HCT116 (cell line): ENCODE data around the gene NTN5. TPM values are rescaled to one million over a fixed set of nuclear protein-coding genes. Genes with fewer than 3 reads are reported as not detected.

ENCODE experiments used
- ATAC-seq: fragments of 200-7000 bp; cut with Tn5 transposase; 2 replicates; pipeline ENCODE4 v1.9.1; 2020; ENCODE audit warnings: mild to moderate bottlenecking, moderate library complexity
- BruUV-seq: library from RNA; stranded (reverse); fragments of 400-500 nt; replicated peaks from 2 replicates; lab custom pipeline; 2021; lab: Mats Ljungman, UMichigan
- CTCF ChIA-PET: fragments of 300-600 bp; sonication (Branson Sonifier 250); formaldehyde crosslinking; loops from one replicate; lab custom pipeline; 2021; ENCODE audit warnings: antibody characterized with exemption; lab: Charles Lee
- POLR2A ChIA-PET: fragments of 300-600, 350-600 bp; sonication (Branson Sonifier 250); formaldehyde crosslinking; loops from one replicate; lab custom pipeline; 2021; ENCODE audit warnings: antibody characterized with exemption; lab: Charles Lee
- RAD21 ChIA-PET, 2 experiments: fragments of 300-600 bp; sonication (Branson Sonifier 250); formaldehyde crosslinking; loops; one replicate each; lab custom pipeline; 2023; ENCODE audit warnings: low total read pairs in 2 of 2; ENCODE audit not compliant: uncharacterized antibody in 2 of 2, unreplicated experiment in 2 of 2, low non-redundant PET in 1 of 2; lab: Charles Lee
- DNase-seq: peaks from one replicate; pipeline ENCODE4 v3.0.0-alpha.2; 2010; ENCODE audit warnings: low read depth, low spot score
- H2AFZ ChIP-seq: fragments of 200-600 bp; shearing (Covaris generic), sonication (generic); 2 replicates; pipeline ENCODE4 v1.6.1; 2017; ENCODE audit warnings: low read depth, mixed run types, mixed read lengths, antibody characterized with exemption, low read length; ENCODE audit not compliant: poor library complexity, severe bottlenecking
- H3K27ac ChIP-seq: 2 replicates; pipeline ENCODE4 v1.5.1; 2012; ENCODE audit warnings: low read depth, low read length
- H3K27me3 ChIP-seq: fragments of 200-600 bp; sonication (generic); 2 replicates; pipeline ENCODE4 v1.6.1; 2016; ENCODE audit warnings: mixed run types, low read length, mixed read lengths; ENCODE audit not compliant: insufficient read depth
- H3K36me3 ChIP-seq, 2 experiments: fragments of 200-500 bp in 1 of 2; fragments of 200-600 bp in 1 of 2; sonication (Bioruptor generic) in 1 of 2; sonication (generic) in 1 of 2; 2 replicates each; pipeline versions ENCODE4 v1.5.1 to v1.6.1; 2014 to 2016; ENCODE audit warnings: low read length in 2 of 2, inconsistent platforms in 1 of 2, mixed read lengths in 1 of 2, mixed run types in 1 of 2; ENCODE audit not compliant: insufficient read depth in 2 of 2, control insufficient read depth in 1 of 2
- H3K4me1 ChIP-seq, 2 experiments: fragments of 200-600 bp in 1 of 2; sonication (generic) in 1 of 2; 2 replicates each; pipeline versions ENCODE4 v1.5.1 to v1.6.1; 2012 to 2017; ENCODE audit warnings: low read length in 2 of 2, inconsistent platforms in 1 of 2, mild to moderate bottlenecking in 1 of 2, mixed read lengths in 1 of 2, mixed run types in 1 of 2, moderate library complexity in 1 of 2; ENCODE audit not compliant: insufficient read depth in 2 of 2, control insufficient read depth in 1 of 2
- H3K4me2 ChIP-seq: fragments of 200-600 bp; sonication (generic); 2 replicates; pipeline ENCODE4 v1.6.1; 2017; ENCODE audit warnings: mixed run types, low read length, mixed read lengths
- H3K4me3 ChIP-seq, 2 experiments: fragments of 200-600 bp in 1 of 2; sonication (generic) in 1 of 2; replicated peaks in 1 of 2; 2 replicates each; pipeline ENCODE4 v1.5.1; 2011 to 2016; ENCODE audit warnings: low read length in 2 of 2, control low read depth in 1 of 2, low read depth in 1 of 2, mild to moderate bottlenecking in 1 of 2, mixed read lengths in 1 of 2, mixed run types in 1 of 2
- H3K79me2 ChIP-seq: fragments of 200-600 bp; sonication (generic); 2 replicates; pipeline ENCODE4 v1.6.1; 2017; ENCODE audit warnings: mild to moderate bottlenecking, mixed run types, low read length, moderate library complexity, mixed read lengths; ENCODE audit not compliant: insufficient read depth
- H3K9ac ChIP-seq: fragments of 200-600 bp; sonication (generic); 2 replicates; pipeline ENCODE4 v1.6.1; 2016; ENCODE audit warnings: low read length, mixed read lengths
- H3K9me2 ChIP-seq: fragments of 200-600 bp; sonication (generic), shearing (Covaris generic); 2 replicates; pipeline ENCODE4 v1.6.1; 2017; ENCODE audit warnings: mixed run types, mild to moderate bottlenecking, moderate library complexity; ENCODE audit not compliant: insufficient read depth
- H3K9me3 ChIP-seq, 2 experiments: fragments of 200-500 bp in 1 of 2; fragments of 200-600 bp in 1 of 2; sonication (Bioruptor generic) in 1 of 2; sonication (generic) in 1 of 2; 2 replicates each; pipeline ENCODE4 v1.6.1; 2014 to 2017; ENCODE audit warnings: low read length in 2 of 2, mixed read lengths in 2 of 2, inconsistent platforms in 1 of 2, low read depth in 1 of 2, mild to moderate bottlenecking in 1 of 2, mixed run types in 1 of 2, moderate library complexity in 1 of 2; ENCODE audit not compliant: control insufficient read depth in 1 of 2, insufficient read depth in 1 of 2
- H4K20me1 ChIP-seq: fragments of 200-600 bp; sonication (generic), shearing (Covaris generic); 2 replicates; pipeline ENCODE4 v1.6.1; 2017; ENCODE audit warnings: mixed run types, mild to moderate bottlenecking, moderate library complexity; ENCODE audit not compliant: insufficient read depth
- EGR1 ChIP-seq: IDR thresholded peaks from 2 replicates; pipeline ENCODE4 v1.6.1; 2012; ENCODE audit warnings: low read depth
- ELF1 ChIP-seq: IDR thresholded peaks from 2 replicates; pipeline ENCODE4 v1.6.1; 2012; ENCODE audit warnings: low read depth, borderline replicate concordance
- POLR2A ChIP-seq: IDR thresholded peaks from 2 replicates; pipeline ENCODE4 v1.7.0; 2011; ENCODE audit warnings: borderline replicate concordance; ENCODE audit not compliant: insufficient read depth, insufficient read length; ENCODE audit errors: extremely low read depth
- RAD21 ChIP-seq: IDR thresholded peaks from 2 replicates; pipeline ENCODE4 v1.6.1; 2012; ENCODE audit warnings: low read depth, mild to moderate bottlenecking
- SRF ChIP-seq: IDR thresholded peaks from 2 replicates; pipeline ENCODE4 v1.6.1; 2012; ENCODE audit warnings: low read depth
- TCF7L2 ChIP-seq: IDR thresholded peaks from 2 replicates; pipeline ENCODE4 v1.7.0; 2011; ENCODE audit warnings: borderline replicate concordance, inconsistent platforms; ENCODE audit not compliant: insufficient read depth, insufficient read length; ENCODE audit errors: extremely low read depth
- YY1 ChIP-seq: IDR thresholded peaks from 2 replicates; pipeline ENCODE4 v1.6.1; 2011; ENCODE audit warnings: low read length, low read depth, moderate library complexity, mild to moderate bottlenecking; ENCODE audit not compliant: insufficient replicate concordance; ENCODE audit errors: extremely low read depth
- ZFX ChIP-seq: fragments of 450-650 bp; IDR thresholded peaks from 2 replicates; pipeline ENCODE4 v1.6.1; 2017
- intact Hi-C: fragments of 100-400 bp; cut with micrococcal nuclease; formaldehyde crosslinking; loops from 2 replicates; pipeline ENCODE4 v1.10.0; 2022
- total RNA-seq: library from RNA; stranded (reverse); gene quantifications from one replicate; pipeline ENCODE4 v1.2.1, GENCODE V29; 2021; ENCODE audit not compliant: unreplicated experiment
- TF ChIP-seq, protein P1 (sequence below): IDR thresholded peaks from 2 replicates; pipeline ENCODE4 v1.6.1; 2012; ENCODE audit warnings: low read depth
- TF ChIP-seq, protein P2 (sequence below): IDR thresholded peaks from 2 replicates; pipeline ENCODE4 v1.6.1; 2011; ENCODE audit warnings: mild to moderate bottlenecking, low read length, moderate library complexity; ENCODE audit not compliant: insufficient replicate concordance; ENCODE audit errors: extremely low read depth

NTN5 gene
- total RNA-seq, 1 experiment from 2014 or later, result 3.1 TPM

DNA sequence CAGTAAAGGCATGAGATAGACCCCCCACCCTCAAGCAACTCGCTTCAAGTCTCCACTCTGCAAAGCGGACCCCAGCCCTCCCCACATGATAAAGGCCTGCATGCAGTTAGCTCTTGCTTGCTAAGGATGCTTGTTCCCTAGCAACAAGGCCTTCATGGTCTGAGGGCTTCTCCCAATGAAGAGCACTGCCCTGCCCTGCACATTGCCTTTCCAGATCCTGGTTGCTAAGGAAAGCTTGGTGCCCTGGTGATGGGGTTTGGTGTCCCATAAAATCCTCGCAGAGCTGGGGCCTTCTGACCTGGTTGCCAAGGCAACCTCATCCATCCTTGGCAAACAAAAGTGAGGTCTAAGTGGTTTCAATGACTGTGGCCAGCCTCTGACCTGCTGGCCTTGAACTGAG lies 41.6 kb downstream of the NTN5 start:
- ChIA-PET CTCF (no interaction called here), POLR2A (interaction anchor here (1.4 to 2.0 kb wide), 2 partner anchors 14 to 22 kb away, joined by 4 to 7 read pairs; no protein-coding TSS in a partner anchor), RAD21 (no interaction called here)
- intact Hi-C loops, result no loop called here
- Histone ChIP-seq H4K20me1 (no peaks in the 10 kb centered on the region), H3K27ac (no peak overlapping the region; the same call in 1 of the 2 replicates), H3K36me3 (peaks cover 2 to 13% of the 10 kb centered on the region in 2 experiments; a peak in 1 of 4 replicates), H3K9me2 (no peaks in the 10 kb centered on the region), H3K4me3 (no peak overlapping the region), H3K4me2 (peak overlapping the region; percentile 63; the same call in 1 of the 2 replicates), H3K79me2 (peaks cover 18% of the 10 kb centered on the region), H3K9me3 (no peaks in the 10 kb centered on the region), H3K27me3 (no peaks in the 10 kb centered on the region)
- DNase-seq, result no peak
- no peak for ATAC-seq
- TF ChIP-seq YY1 (no peak), RAD21 (no peak), SRF (no peak), TCF7L2 (no peak), ELF1 (no peak), ZFX (no peak), EGR1 (no peak), POLR2A (no peak)
- TF ChIP-seq, protein P1, sequence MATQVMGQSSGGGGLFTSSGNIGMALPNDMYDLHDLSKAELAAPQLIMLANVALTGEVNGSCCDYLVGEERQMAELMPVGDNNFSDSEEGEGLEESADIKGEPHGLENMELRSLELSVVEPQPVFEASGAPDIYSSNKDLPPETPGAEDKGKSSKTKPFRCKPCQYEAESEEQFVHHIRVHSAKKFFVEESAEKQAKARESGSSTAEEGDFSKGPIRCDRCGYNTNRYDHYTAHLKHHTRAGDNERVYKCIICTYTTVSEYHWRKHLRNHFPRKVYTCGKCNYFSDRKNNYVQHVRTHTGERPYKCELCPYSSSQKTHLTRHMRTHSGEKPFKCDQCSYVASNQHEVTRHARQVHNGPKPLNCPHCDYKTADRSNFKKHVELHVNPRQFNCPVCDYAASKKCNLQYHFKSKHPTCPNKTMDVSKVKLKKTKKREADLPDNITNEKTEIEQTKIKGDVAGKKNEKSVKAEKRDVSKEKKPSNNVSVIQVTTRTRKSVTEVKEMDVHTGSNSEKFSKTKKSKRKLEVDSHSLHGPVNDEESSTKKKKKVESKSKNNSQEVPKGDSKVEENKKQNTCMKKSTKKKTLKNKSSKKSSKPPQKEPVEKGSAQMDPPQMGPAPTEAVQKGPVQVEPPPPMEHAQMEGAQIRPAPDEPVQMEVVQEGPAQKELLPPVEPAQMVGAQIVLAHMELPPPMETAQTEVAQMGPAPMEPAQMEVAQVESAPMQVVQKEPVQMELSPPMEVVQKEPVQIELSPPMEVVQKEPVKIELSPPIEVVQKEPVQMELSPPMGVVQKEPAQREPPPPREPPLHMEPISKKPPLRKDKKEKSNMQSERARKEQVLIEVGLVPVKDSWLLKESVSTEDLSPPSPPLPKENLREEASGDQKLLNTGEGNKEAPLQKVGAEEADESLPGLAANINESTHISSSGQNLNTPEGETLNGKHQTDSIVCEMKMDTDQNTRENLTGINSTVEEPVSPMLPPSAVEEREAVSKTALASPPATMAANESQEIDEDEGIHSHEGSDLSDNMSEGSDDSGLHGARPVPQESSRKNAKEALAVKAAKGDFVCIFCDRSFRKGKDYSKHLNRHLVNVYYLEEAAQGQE, result no peak
- TF ChIP-seq, protein P2, sequence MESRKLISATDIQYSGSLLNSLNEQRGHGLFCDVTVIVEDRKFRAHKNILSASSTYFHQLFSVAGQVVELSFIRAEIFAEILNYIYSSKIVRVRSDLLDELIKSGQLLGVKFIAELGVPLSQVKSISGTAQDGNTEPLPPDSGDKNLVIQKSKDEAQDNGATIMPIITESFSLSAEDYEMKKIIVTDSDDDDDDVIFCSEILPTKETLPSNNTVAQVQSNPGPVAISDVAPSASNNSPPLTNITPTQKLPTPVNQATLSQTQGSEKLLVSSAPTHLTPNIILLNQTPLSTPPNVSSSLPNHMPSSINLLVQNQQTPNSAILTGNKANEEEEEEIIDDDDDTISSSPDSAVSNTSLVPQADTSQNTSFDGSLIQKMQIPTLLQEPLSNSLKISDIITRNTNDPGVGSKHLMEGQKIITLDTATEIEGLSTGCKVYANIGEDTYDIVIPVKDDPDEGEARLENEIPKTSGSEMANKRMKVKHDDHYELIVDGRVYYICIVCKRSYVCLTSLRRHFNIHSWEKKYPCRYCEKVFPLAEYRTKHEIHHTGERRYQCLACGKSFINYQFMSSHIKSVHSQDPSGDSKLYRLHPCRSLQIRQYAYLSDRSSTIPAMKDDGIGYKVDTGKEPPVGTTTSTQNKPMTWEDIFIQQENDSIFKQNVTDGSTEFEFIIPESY, result no peak
- TF ChIP-seq, all 23 proteins: peak for 0
- Histone ChIP-seq H3K9ac (no peak overlapping the region), H2AFZ (no peak overlapping the region), H3K4me1 (peaks cover 47 to 70% of the 10 kb centered on the region in 2 experiments)
- no TSS peak for BruUV-seq
